ENCODE measurements around the gene PIK3C2G. TPM values are rescaled to one million over a fixed set of nuclear protein-coding genes. Genes with fewer than 3 reads are reported as not detected.

PIK3C2G gene
- total RNA-seq, 1 experiment from 2014 or later: not detected

- ChIA-PET CTCF (no interaction called here), RAD21 (ENCODE audit: low non-redundant PET in 1 of 2, low total read pairs in 2 of 2, uncharacterized antibody in 2 of 2, unreplicated experiment in 2 of 2) (no interaction called here), POLR2A (no interaction called here)
- Histone ChIP-seq H3K4me2 (ENCODE audit: low read length) (no peak overlapping the region), H3K9ac (ENCODE audit: low read length) (no peak overlapping the region), H3K36me3 (ENCODE audit: control insufficient read depth in 1 of 2, insufficient read depth in 2 of 2, low read length in 2 of 2) (no peaks in the 10 kb centered on the region), H3K9me3 (ENCODE audit: control insufficient read depth in 1 of 2, insufficient read depth in 1 of 2, low read depth in 1 of 2, low read length in 2 of 2) (no peaks in the 10 kb centered on the region), H3K4me3 (replicated peaks in 1 of 2; ENCODE audit: low read depth in 1 of 2, low read length in 2 of 2) (no peak overlapping the region), H2AFZ (ENCODE audit: low read depth, low read length, poor library complexity, severe bottlenecking) (no peak overlapping the region), H3K27ac (ENCODE audit: low read depth, low read length) (no peak overlapping the region), H3K27me3 (ENCODE audit: insufficient read depth, low read length) (no peaks in the 10 kb centered on the region), H3K4me1 (ENCODE audit: control insufficient read depth in 1 of 2, insufficient read depth in 2 of 2, low read length in 2 of 2) (no peaks in the 10 kb centered on the region), H4K20me1 (ENCODE audit: insufficient read depth) (no peaks in the 10 kb centered on the region), H3K9me2 (ENCODE audit: insufficient read depth) (no peaks in the 10 kb centered on the region), H3K79me2 (ENCODE audit: insufficient read depth, low read length) (no peaks in the 10 kb centered on the region)
- DNase-seq (ENCODE audit: low read depth, low spot score) (no peak), ATAC-seq (no peak)
- intact Hi-C loops (cut with micrococcal nuclease): no loop called here
- no peak for TF ChIP-seq EZH2phosphoT487 (IDR thresholded peaks at IDR 0.05; ENCODE audit: borderline replicate concordance)
- TF ChIP-seq MAX (IDR thresholded peaks at IDR 0.05): no peak
- no peak for TF ChIP-seq ZBTB33 (IDR thresholded peaks at IDR 0.05; ENCODE audit: extremely low read depth, insufficient replicate concordance, low read length)
- TF ChIP-seq ELF1 (IDR thresholded peaks at IDR 0.05; ENCODE audit: borderline replicate concordance, low read depth): no peak
- TF ChIP-seq YY1 (IDR thresholded peaks at IDR 0.05; ENCODE audit: extremely low read depth, insufficient replicate concordance, low read depth, low read length): no peak
- no peak for TF ChIP-seq ZFX (IDR thresholded peaks at IDR 0.05)
- no peak for TF ChIP-seq CBX3 (IDR thresholded peaks at IDR 0.05; ENCODE audit: low read depth)
- no peak for TF ChIP-seq ATF3 (IDR thresholded peaks at IDR 0.05)
- no peak for TF ChIP-seq TCF7L2 (IDR thresholded peaks at IDR 0.05; ENCODE audit: borderline replicate concordance, extremely low read depth, insufficient read depth, insufficient read length)
- BruUV-seq (replicated peaks): no TSS peak
Observed at GRCh38 chr12:18355429-18355828, 94.1 kb downstream of the PIK3C2G start.

Measured in HCT116 (cell line).